ENCODE data around the gene ATG4C.
"Not testable (repeated sequence)": the region's sequence is repeated elsewhere in the genome, so short reads cannot be mapped to it uniquely, and the experiment has no call there.

Gene ATG4C, protein sequence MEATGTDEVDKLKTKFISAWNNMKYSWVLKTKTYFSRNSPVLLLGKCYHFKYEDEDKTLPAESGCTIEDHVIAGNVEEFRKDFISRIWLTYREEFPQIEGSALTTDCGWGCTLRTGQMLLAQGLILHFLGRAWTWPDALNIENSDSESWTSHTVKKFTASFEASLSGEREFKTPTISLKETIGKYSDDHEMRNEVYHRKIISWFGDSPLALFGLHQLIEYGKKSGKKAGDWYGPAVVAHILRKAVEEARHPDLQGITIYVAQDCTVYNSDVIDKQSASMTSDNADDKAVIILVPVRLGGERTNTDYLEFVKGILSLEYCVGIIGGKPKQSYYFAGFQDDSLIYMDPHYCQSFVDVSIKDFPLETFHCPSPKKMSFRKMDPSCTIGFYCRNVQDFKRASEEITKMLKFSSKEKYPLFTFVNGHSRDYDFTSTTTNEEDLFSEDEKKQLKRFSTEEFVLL

GRCh38 chr1:62783736-62784508, at the start of gene ATG4C:
TSS of gene ATG4C (plus strand) at chr1:62784132. CDS start at chr1:62803787, 19,655 bp downstream.
- TF ChIP-seq, protein P1, sequence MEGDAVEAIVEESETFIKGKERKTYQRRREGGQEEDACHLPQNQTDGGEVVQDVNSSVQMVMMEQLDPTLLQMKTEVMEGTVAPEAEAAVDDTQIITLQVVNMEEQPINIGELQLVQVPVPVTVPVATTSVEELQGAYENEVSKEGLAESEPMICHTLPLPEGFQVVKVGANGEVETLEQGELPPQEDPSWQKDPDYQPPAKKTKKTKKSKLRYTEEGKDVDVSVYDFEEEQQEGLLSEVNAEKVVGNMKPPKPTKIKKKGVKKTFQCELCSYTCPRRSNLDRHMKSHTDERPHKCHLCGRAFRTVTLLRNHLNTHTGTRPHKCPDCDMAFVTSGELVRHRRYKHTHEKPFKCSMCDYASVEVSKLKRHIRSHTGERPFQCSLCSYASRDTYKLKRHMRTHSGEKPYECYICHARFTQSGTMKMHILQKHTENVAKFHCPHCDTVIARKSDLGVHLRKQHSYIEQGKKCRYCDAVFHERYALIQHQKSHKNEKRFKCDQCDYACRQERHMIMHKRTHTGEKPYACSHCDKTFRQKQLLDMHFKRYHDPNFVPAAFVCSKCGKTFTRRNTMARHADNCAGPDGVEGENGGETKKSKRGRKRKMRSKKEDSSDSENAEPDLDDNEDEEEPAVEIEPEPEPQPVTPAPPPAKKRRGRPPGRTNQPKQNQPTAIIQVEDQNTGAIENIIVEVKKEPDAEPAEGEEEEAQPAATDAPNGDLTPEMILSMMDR (IDR thresholded peaks at IDR 0.05; ENCODE audit: low read length, missing control alignments) = no peak
- H3K4me3 ChIP-seq (replicated peaks; ENCODE audit: low read depth, low read length) = peak within 1 kb of the TSS; percentile 94
- peak; percentile 99 for DNase-seq (ENCODE audit: low read depth)

DNA sequence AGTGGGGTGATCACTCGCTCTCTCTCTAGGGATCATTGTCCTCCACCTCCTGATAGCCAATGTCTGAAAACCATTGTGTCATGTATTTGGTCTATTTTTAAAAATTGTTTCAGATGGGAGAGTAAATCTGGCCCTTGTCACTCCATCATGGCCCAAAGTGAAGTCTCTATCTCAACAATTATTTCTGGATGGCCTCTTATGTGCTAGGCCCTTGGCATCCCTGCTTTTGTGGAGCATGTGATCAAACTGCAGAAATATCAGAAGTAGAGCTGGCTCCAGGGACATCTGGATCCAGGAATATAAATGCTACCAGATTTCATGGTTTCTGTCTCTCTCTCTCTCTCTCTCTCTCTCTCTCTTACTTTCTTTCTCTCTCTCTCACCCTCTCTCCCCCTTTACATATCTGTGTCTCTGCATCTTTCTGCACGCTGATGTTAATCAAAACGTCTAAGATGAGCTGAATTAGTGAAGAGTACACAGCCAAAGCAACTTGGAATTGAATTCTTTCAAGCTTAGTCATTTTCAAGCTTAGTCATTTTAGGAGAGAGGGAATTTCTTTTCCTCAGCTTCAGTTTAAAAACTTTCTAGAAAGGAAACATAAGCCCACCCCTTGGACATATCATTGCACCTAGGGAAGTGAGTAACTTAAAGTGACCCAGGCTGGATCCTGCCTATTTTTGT, 48.3 kb upstream of the ATG4C start:
- no peak overlapping the region for H3K4me3 ChIP-seq (replicated peaks; ENCODE audit: low read depth, low read length)
- peak; percentile 51 for DNase-seq (ENCODE audit: low read depth)
- TF ChIP-seq, protein P1 (IDR thresholded peaks at IDR 0.05; ENCODE audit: low read length, missing control alignments) = no peak

DNA sequence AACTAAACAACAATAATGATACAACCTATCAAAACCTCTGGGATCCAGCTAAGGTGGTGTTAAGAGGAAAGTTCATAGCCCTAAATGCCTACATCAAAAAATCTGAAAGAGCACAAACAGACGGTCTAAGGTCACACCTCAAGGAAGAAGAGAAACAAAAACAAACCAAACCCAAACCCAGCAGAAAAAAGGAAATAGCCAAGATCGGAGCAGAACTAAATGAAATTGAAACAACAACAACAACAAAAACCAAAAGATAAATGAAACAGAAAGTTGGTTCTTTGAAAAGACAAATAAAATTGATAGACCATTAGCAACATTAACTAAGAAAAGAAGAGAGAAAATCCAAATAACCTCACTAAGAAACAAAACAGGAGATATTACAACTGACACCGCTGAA, 43.2 kb upstream of the ATG4C start:
- not testable (repeated sequence) for DNase-seq (ENCODE audit: low read depth); H3K4me3 ChIP-seq (replicated peaks; ENCODE audit: low read depth, low read length)

DNA sequence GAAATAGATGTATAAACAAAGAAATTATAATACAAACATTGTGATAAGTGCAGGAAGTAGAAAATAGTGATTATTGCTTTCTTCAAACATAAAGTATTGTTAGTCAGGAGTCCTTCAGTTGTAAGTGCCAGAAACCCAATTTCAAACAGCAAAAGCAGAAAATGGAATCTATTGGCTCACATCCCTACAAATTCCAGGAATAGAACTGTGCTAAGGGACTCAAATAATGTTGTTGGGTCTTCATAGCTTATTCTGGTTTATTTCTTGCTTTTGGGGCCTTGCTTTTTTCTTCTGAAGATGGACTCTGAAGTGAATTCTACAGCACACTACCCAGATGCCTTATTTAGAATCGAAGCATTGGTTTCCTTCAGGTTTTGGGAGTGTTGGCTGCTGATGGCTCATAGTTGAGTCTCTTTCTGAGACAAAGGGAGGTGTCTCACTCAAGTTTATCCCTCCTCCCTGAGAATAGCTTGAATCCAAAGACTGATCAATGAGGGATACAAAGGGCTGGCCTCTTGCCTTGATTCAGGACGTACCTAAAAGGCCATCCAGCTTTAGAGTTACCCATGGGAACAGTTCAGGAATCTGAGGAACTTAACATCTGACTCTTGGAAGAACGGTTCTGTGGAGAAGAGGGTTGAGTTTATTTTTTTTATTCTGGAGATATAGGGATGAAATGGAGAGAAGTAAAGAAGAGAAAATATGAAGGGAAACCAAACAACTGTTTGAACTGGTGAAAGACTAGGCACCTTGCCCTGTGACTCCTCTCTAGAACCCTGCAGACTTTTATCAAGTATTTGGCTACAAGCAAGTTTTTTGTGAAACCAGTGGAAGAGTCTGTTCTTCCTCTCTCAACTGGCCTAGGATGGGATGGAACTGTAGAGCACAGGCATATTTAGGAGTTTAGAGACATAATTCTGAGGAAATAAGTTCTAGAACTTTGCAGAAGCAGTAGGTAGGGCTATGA, 39.0 kb upstream of the ATG4C start:
- TF ChIP-seq, protein P1 (IDR thresholded peaks at IDR 0.05; ENCODE audit: low read length, missing control alignments) = no peak
- DNase-seq (ENCODE audit: low read depth) = no peak

DNA sequence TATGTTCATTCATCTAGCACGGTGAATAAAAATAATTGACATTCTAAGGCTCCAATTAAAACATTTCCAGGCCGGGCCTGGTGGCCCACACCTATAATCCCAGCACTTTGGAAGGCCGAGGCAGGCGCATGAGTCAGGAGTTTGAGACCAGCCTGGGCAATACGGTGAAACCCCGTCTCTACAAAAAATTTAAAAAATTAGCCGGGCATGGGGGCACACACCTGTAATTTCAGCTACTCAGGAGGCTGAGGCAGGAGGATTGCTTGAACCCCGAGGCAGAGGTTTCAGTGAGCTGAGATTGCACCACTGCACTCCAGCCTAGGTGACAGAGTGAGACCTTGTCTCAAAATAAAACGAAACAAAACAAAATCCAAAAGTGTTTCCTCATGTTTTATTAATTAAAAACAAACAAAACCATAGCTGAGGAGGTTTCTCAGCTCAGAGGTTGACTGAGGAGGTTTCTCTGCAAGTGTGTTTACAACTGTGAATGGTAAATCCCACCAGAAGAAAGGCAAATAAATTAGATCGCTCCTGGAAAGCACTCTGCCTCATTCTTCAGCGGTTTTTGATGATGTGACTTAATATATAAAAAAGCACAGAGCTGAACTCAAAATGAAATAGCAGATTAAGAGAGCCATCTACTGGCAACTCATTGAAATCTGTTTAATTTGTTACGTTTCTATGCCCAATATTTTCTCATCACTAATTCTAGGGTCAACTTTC, 37.7 kb upstream of the ATG4C start:
- peak; percentile 75 for DNase-seq (ENCODE audit: low read depth)
- TF ChIP-seq, protein P1 (IDR thresholded peaks at IDR 0.05; ENCODE audit: low read length, missing control alignments) = peak; percentile 59
- no peak overlapping the region for H3K4me3 ChIP-seq (replicated peaks; ENCODE audit: low read depth, low read length)

More for the DNA sequence above, 39.0 kb upstream of the ATG4C start:
- H3K4me3 ChIP-seq (replicated peaks; ENCODE audit: low read depth, low read length) = no peak overlapping the region

- TF ChIP-seq, protein P1 (IDR thresholded peaks at IDR 0.05; ENCODE audit: low read length, missing control alignments) = no peak
- H3K4me3 ChIP-seq (replicated peaks; ENCODE audit: low read depth, low read length) = no peak overlapping the region
- no peak for DNase-seq (ENCODE audit: low read depth)
Measured at GRCh38 chr1:62746809-62747138, 37.2 kb upstream of the ATG4C start.
